Stimulated activated CD8-positive, alpha-beta memory T cell treated with anti-CD3 and anti-CD28 coated beads, Interleukin-4, amount 100 ng/mL, for 1 hour (primary cell): ENCODE data around the gene EEF1AKMT3.

Experiments
- DNase-seq, 2 donors: peaks; one replicate each; pipeline ENCODE4 v3.0.0-alpha.2; 2020; ENCODE audit warnings: low read depth in 2 of 2, low spot score in 1 of 2

EEF1AKMT3 gene

GRCh38 chr12:57782243-57782607, 9.8 kb downstream of the EEF1AKMT3 start:
- DNase-seq, result no peak

- peak; percentile 96 to 98 for DNase-seq
Measured at GRCh38 chr12:57782608-57783465, 10.4 kb downstream of the EEF1AKMT3 start, which contains the start of gene TSFM. TSS of gene TSFM (plus strand) at chr12:57782787. CDS start at chr12:57782802, 15 bp downstream.

DNA sequence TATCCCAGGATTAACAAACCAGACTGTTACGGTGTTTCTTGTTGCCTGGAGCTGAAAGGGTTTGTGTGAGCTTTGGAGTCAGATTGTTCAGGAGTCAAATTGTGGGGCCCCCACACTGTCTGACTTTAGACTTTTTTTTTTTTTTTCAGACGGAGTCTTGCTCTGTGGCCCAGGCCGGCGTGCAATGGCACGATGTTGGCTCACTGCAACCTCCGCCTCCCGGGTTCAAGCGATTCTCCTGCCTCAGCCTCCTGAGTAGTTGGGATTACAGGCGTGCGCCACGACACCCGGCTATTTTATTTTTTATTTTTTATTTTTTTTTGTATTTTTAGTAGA, 11.0 kb downstream of the EEF1AKMT3 start:
- no peak for DNase-seq

- DNase-seq, result no peak
Measured at GRCh38 chr12:57783861-57784260, 11.4 kb downstream of the EEF1AKMT3 start.

- DNase-seq, result no peak
Measured at GRCh38 chr12:57793920-57794319, 21.5 kb downstream of the EEF1AKMT3 start.

- DNase-seq, result no peak
Measured at GRCh38 chr12:57795354-57795753, 22.9 kb downstream of the EEF1AKMT3 start.

DNA sequence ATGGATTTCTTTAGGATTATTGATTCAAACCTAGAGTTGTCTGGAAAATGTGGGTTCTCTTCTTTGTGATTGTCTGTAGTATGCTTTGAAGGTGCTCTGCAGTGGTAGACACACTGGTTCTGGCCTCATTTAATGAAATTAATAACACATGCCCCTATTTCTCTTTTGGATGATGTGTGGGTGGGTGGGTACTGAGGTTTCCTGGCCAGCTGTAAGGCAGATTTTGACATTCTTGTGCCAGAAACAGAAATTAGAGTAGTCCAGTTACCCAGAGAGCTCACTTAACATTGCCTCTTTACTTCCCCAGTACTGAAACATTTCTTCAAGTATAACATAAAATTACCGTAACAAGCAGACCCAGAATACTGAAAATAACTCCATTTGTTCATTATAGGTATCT, 24.6 kb downstream of the EEF1AKMT3 start:
- no peak for DNase-seq

DNA sequence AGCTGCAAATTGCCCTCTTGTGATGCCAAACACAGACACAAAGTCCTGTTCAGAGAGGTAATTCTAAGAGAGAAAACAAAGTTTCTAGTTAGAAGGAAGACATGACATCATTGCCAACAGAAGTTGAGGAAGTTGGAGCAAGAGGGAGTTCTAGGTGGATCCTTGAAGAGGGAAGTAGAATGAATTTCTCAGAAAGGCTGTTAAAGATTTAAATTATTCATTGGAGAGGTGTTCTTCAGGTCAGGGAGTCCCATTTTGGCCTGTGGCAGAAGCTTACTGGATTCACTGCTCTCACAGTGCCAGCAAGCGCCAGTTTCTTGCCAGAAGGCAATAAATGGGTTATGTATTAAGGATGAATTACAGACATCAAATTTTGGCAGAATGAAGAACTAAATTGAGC, 25.5 kb downstream of the EEF1AKMT3 start:
- no peak for DNase-seq

DNA sequence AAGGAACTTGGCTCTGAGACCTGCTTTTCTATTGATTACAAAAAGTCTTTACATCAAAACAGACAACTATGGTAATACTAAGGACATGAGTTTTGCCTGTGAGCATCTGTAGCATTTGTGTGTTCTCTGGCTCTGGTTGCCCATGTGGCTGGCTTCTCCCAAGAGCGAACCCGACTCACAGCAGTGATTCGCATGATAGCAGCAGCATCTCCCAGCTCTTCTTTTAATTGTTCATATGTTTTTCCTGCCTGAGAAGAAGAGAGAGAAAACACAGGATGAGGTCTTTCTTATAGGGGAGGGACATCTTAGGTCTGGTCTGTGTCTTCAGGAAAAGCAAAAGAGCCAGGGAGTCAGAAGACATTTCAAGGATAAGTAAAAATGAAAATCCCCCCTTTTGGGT, 28.6 kb downstream of the EEF1AKMT3 start:
- no peak for DNase-seq

GRCh38 chr12:57802607-57803006, 30.2 kb downstream of the EEF1AKMT3 start:
- no peak for DNase-seq

DNA sequence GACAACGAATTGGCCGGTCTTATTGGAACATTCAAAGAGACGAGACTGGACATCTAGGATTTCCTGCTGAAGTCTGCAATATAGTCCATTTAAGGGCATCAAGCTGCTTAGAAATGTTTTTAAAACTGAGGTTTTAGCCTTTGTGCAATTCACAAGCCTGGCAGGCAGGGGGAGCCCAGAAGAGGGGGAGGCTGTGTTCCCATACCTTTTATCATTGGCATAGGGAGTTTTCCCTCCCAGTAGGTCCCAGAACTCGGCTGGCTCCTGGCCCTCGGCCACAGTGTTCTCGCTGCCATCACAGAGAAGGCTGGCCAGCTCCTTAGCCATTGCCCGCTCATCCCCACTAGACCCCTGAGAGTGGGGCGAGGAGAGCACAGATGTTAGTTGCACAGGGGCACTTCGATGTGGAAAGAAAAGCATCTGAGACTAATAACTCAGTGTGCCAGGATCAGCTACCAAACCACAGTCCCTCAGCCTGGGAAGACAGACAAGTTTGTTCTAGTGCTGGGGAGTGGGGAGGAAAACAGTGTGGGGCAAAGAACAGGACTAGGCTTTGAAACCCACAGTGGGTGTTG, 31.0 kb downstream of the EEF1AKMT3 start:
- no peak for DNase-seq

- DNase-seq, result no peak
Measured at GRCh38 chr12:57806677-57807076, 34.3 kb downstream of the EEF1AKMT3 start.

DNA sequence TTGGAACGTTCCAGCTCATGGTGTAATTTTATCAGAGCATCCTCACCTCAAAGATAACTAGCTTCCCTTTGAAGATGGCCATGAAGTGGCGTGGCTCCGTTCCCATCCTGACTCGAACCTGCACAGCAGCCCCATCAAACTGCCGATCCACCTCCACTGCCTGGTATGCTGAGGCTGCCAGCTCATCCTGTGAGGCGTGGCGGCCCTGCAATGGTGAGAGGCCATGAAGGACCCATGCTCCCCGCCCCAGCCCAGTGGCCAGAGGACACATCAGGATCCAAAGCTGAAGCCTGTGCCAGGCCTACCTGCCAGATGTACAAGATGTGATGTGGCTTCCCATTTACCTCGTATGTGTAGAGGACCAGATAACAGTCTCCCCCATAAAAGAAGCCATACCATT, 34.9 kb downstream of the EEF1AKMT3 start:
- DNase-seq, result no peak

DNA sequence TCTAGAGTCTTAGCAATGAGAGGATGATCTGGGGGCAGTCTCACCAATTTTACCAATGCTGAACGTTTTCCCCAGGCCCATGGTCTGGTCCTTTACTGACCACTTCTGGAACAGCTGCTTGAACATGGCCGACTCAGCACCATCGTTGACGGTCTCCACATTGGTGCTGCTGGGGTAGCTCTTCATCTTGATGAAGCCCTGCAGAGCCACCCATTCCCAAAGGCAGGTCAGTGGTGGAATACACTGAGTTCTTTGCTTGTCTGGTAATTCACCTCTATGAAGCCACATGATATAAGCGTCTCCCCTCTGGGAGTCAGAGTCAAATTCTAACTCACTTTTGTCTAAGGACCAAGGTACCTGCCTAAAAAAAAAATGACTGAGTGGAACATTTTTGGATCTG, 35.9 kb downstream of the EEF1AKMT3 start:
- DNase-seq, result no peak

DNA sequence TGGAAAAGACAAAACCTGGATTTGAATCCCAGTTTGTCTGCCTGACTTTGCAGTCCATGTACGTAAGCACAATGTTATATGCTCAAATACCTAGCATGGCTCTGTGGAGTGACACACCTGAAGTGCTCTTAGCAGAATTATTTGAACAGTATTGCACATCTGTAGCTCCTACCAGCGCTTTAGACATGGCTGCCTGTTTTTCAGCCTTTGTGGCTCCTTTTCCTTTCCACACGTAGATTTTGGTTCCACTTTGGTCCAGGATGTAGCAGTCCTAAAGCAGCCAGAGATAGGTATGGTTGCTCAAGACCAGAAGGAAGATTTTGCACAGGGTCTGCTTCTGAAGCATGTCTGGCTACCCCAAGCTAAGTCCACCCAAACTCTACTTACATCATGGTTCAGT, 37.0 kb downstream of the EEF1AKMT3 start:
- DNase-seq, result no peak

- no peak for DNase-seq
Measured at GRCh38 chr12:57810450-57810849, 38.0 kb downstream of the EEF1AKMT3 start.

DNA sequence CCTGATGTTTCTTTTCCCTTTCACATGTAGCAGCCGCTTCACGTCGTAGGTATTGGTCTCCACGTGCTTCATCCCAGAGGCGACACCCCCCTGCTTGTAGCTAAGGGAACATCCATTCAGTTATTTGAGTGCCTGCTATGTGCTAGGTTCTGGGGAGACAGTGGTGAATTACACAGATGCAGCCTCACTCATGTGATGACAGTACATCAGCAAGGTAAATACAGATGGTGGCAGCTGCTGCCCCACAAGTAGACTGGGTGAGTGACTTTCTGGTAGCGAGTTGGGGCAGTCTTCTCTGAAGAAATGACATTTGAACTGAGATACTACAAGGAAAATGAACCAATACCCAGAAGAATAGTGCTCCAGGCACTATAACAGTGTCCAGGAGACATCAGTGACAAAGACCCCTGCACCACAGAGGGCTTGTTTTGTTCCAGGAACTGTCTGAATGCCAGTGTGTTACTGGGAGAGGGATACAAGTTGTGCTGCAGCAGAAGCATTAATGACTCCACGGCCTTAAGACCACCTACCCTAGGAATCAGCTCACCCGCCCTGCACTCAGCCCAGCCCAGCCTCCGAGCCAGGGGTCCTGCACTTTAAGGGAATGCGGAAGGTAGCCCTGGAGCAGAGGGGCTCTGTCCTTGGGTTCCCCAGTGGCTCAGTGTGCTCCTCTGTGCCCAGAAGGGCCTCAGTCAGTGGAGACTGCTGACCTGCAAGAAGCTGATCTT, 38.8 kb downstream of the EEF1AKMT3 start:
- DNase-seq, result no peak

GRCh38 chr12:57813111-57813970, 40.9 kb downstream of the EEF1AKMT3 start:
- DNase-seq, result no peak

GRCh38 chr12:57813971-57814772, 41.8 kb downstream of the EEF1AKMT3 start:
- DNase-seq, result no peak

DNA sequence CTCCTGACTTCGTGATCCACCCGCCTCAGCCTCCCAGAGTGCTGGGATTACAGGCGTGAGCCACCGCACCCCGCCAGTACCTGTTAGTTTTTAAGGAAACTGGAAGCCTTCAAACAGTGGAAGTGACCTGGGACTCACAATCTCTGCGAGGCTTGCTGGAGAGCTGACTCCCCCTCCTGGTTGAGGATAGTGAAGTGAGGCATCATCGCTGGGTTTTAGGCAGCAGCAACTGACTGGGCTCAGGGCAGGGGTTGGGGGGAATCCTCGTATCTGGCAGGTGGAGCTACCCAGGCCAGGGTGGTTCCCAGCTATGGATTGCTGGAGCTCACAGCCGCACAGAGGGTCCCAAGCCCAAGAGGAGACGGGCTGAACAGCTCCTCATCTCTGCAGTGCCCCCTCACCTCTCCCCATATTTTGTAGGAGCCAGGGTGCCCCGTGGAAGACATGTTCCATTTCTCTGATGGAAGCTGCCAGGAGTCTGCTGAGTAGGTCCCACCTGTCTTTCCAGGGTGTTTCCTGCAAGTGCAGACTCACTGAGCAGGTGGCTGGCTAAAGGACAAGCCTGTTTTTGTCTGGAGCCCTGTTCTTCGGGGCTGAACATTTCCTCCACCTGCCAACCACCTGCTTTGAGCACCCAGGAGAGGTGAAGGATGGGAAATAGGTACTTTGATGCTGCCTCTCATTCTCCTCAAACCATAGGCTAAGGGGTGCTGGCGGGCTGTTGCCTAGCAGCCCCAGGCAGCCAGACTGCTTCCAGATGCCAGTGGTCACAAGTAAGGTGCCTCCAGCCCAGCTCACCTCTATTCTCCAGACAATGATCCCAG, 43.0 kb downstream of the EEF1AKMT3 start:
- DNase-seq, result no peak
